Measurements from ENCODE around the gene NOP56. TPM values are rescaled to one million over a fixed set of nuclear protein-coding genes. Genes with fewer than 3 reads are reported as not detected.

Gene NOP56
- total and polyA plus RNA-seq, 2 donors (not counting 3 experiments of a cell fraction or from before 2014, with no cell fraction given) = 151 to 329 TPM

- H3K9ac ChIP-seq (replicated peaks; ENCODE audit: extremely low read depth, insufficient read depth, low read length) = no peak overlapping the region
- POLR2A ChIA-PET = no interaction called here
- H2AFZ ChIP-seq (ENCODE audit: low read depth, low read length) = no peak overlapping the region
- H3K79me2 ChIP-seq (ENCODE audit: control insufficient read depth, insufficient read depth, low read length) = no peaks in the 10 kb centered on the region
- no TSS peak for BruUV-seq (replicated peaks)
- no peak overlapping the region for H3K27ac ChIP-seq (ENCODE audit: insufficient read depth, low read depth, low read length)
- intact Hi-C loops (cut with micrococcal nuclease) (no loop called here), dilution Hi-C loops (cut with MboI; ENCODE audit: extremely low pct_ligation_motif_present, low sequenced_read_pairs) (no loop called here)
- H3K9me3 ChIP-seq (replicated peaks; ENCODE audit: control insufficient read depth, insufficient read depth, low read length) = no peaks in the 10 kb centered on the region
- no peak overlapping the region for H3K4me3 ChIP-seq (replicated peaks in 1 of 3; ENCODE audit: insufficient read depth in 1 of 3, low read depth in 1 of 3, low read length in 3 of 3)
- no peak overlapping the region for H3K4me2 ChIP-seq (ENCODE audit: insufficient read depth, low read length)
- H3K9me1 ChIP-seq (replicated peaks; ENCODE audit: control insufficient read depth, extremely low read depth, insufficient read depth, low read length) = no peaks in the 10 kb centered on the region
- peaks cover 0 to 3% of the 10 kb centered on the region in 2 experiments for H3K27me3 ChIP-seq (ENCODE audit: control insufficient read depth in 2 of 2, insufficient read depth in 2 of 2, low read length in 2 of 2)
- no peaks in the 10 kb centered on the region for H3K4me1 ChIP-seq (ENCODE audit: control insufficient read depth, extremely low read depth, insufficient read depth, low read length)
- TF ChIP-seq, protein P1, sequence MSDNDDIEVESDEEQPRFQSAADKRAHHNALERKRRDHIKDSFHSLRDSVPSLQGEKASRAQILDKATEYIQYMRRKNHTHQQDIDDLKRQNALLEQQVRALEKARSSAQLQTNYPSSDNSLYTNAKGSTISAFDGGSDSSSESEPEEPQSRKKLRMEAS (IDR thresholded peaks at IDR 0.05; ENCODE audit: insufficient read depth, insufficient read length) = no peak
- TF ChIP-seq, protein P2, sequence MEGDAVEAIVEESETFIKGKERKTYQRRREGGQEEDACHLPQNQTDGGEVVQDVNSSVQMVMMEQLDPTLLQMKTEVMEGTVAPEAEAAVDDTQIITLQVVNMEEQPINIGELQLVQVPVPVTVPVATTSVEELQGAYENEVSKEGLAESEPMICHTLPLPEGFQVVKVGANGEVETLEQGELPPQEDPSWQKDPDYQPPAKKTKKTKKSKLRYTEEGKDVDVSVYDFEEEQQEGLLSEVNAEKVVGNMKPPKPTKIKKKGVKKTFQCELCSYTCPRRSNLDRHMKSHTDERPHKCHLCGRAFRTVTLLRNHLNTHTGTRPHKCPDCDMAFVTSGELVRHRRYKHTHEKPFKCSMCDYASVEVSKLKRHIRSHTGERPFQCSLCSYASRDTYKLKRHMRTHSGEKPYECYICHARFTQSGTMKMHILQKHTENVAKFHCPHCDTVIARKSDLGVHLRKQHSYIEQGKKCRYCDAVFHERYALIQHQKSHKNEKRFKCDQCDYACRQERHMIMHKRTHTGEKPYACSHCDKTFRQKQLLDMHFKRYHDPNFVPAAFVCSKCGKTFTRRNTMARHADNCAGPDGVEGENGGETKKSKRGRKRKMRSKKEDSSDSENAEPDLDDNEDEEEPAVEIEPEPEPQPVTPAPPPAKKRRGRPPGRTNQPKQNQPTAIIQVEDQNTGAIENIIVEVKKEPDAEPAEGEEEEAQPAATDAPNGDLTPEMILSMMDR (IDR thresholded peaks at IDR 0.05; ENCODE audit: extremely low read depth in 1 of 2, insufficient read depth in 1 of 2, low read depth in 1 of 2, low read length in 2 of 2) = no peak
- TF ChIP-seq POLR2A (IDR thresholded peaks at IDR 0.05; ENCODE audit: low read depth, low read length) = no peak
- TF ChIP-seq EZH2 (IDR thresholded peaks at IDR 0.05; ENCODE audit: borderline replicate concordance, low read depth, low read length, severe bottlenecking) = no peak
- no peak for TF ChIP-seq GATA2 (IDR thresholded peaks at IDR 0.05; ENCODE audit: insufficient read depth, insufficient read length, low read depth, low read length)
- no peak for TF ChIP-seq POLR2AphosphoS5 (IDR thresholded peaks at IDR 0.05; ENCODE audit: insufficient read depth, low read depth, low read length)
- TF ChIP-seq JUN (IDR thresholded peaks at IDR 0.05; ENCODE audit: borderline replicate concordance, insufficient read depth, insufficient read length, low read depth) = no peak
- DNase-seq (ENCODE audit: low read depth, low spot score) (no peak), FAIRE-seq (no peak)
- H3K36me3 ChIP-seq (ENCODE audit: control insufficient read depth in 2 of 2, extremely low read depth in 1 of 2, insufficient read depth in 2 of 2, low read length in 2 of 2) = no peaks in the 10 kb centered on the region
- H4K20me1 ChIP-seq (replicated peaks; ENCODE audit: control insufficient read depth, extremely low read depth, insufficient read depth, low read length) = no peaks in the 10 kb centered on the region
- CTCF ChIA-PET = no interaction called here
Measured at GRCh38 chr20:2602746-2603145, 49.7 kb upstream of the NOP56 start.

Data from endothelial cell of umbilical vein (primary cell).